ENCODE results near the gene YKT6.

Gene YKT6

GRCh38 chr7:44218418-44219201 is 17.8 kb downstream of the YKT6 start:
- DNase-seq (ENCODE audit: low read depth in 2 of 2), result no peak

- no peak for DNase-seq (ENCODE audit: low read depth in 2 of 2)
These were observed 18.7 kb downstream of the YKT6 start for GRCh38 chr7:44219371-44220045.

- no peak for DNase-seq (ENCODE audit: low read depth in 2 of 2)
These were observed 19.2 kb downstream of the YKT6 start for GRCh38 chr7:44220046-44220357.

- DNase-seq (ENCODE audit: low read depth in 2 of 2), result no peak
These were observed 19.8 kb downstream of the YKT6 start for GRCh38 chr7:44220358-44221112.

DNA sequence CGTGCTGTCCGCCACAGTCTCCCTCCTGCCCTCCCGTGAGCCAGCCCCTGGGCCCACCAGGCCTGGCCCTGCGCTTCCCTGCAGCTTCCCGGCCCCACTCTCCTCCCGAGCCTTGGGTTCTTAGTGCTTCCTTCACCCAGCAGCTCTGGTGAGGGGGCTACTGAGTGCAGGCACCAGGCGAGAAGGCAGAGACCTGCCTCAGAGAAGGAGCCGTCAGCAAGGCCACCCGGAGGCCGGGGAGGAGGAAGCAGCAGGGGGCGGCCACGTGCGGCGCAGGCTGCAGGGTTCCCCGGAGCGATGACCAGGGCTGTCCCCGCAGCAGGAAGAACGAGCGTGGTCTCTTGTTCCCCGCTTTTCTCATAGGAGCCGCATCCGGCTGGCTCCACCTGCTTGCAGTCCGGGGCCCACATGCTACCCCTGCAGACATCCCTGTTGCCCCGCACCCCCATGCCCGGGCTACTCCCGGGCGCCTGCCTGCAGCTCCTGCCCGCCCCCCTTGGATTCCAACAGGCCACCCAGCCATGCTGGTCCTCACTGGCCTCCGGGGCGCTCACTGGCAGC is 20.5 kb downstream of the YKT6 start:
- DNase-seq (ENCODE audit: low read depth in 2 of 2), result no peak

DNA sequence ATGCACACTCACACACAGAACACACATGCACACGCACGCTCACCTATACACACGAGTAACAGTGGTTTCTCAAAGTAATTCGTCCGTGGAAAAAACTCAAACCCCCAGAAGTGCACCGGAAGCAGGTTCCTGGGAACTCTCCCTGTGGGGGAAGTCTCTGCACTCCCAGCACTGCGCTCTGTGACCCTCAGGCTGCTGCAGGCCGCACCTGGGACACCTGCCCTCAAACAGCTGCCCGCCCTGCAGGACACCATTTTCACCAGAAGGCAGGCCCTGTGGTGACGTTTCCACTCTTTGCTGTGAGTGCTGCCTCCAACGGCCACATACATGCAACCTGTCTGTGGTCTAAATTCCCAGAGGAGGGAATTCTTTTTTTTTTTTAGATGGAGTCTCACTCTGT is 21.3 kb downstream of the YKT6 start:
- DNase-seq (ENCODE audit: low read depth in 2 of 2), result no peak

DNA sequence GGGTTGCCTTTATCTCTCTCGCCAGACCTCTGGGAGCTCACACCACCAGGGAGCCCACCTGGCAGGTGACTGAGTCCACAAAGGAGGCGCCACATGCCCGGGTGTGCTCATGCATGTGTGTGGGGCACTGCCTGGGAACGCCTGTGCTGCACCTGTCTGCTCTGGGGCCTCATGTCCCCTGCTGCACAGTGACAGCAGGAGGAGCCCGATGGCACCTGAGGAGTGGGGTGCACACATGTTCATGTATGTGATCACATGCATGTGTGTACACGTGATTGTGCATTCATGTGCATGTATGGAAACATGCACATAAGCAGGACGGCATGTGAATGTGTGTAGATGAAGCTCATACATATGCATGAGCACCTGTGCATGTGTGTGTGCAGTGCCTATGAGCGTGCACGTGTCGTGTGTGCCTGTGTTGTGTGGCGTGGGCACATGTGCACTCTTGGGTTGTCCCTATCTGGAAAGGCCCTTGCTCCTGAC is 22.0 kb downstream of the YKT6 start:
- DNase-seq (ENCODE audit: low read depth in 2 of 2), result no peak

DNA sequence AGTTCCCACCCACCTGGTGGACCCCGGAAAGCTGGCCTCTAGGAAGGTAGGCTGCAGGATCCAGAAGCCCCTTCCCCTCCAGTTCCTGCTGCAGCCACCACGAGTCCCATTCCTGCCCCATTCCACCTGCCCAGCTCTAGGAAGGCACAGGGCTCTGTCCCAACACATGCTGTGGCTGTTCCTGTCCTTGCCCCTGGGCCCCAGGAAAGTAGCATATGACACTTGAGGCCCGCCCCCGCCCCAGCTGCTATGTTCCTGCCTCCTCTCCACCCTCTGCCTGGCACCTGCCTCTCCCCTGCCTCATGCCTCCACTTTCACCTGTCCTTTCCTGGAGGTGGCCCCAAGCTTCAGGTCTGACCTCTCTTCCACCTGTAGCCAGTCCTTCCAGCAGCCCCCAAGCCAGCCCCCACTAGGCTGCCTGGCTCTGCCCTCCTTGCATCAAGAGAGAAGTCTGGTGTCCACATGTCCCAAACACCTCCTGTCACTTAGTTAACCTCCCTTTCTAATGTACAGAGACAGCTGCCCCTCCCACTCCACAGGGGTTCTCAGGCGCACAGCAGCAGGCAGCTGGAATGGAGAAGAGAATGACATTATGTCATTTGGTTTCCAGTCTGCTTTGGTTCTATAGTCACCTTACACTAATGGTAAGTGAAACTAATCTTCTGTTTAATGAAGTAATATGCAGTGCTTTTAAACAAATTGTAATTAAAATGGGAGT is 22.7 kb downstream of the YKT6 start:
- DNase-seq (ENCODE audit: low read depth in 2 of 2), result no peak

DNA sequence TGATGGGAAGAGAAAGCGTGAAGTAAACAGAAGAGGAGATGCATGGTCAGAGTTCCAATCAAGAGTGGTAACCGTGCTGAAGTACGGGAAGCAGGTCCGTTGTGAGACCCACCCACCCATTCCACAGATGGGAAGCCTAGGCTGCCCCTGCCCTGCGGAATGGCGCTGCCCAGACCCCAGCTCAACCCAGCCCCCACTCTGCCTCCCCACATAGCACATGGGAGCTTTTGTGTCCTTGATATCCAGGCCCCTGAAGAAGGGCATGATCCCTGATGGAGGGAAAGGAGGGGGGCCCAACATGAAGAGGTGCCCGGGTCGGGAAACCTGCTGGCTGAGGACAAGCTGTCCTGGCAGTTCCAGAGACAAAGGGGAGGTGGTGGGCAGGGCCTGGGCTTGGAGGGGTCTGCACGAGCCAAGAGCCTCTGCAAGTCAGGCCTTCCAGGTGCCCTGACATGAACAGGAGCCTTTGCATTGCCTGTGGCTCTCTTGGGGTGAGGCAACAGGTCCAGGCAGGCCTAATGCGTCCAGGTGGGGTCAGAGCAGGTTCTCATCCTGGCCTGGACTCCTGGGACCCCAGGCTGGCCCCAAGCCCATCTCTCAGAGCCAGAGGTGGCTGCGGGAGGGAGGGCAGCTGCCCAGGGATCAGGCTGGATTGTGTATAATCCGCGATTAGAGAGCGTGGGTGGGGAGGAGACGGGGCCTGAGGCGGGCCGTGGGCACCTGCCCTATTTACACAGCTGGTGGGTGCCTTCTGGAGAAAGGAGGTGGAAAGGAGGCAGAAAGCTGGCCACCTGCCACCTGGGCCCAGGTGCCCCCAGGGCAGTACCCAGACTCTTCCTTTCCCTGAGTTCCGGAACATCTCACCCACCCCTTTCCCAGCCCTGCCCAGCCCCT is 23.5 kb downstream of the YKT6 start:
- DNase-seq (ENCODE audit: low read depth in 2 of 2), result no peak

GRCh38 chr7:44224974-44225565 is 24.3 kb downstream of the YKT6 start:
- DNase-seq (ENCODE audit: low read depth in 2 of 2), result no peak

DNA sequence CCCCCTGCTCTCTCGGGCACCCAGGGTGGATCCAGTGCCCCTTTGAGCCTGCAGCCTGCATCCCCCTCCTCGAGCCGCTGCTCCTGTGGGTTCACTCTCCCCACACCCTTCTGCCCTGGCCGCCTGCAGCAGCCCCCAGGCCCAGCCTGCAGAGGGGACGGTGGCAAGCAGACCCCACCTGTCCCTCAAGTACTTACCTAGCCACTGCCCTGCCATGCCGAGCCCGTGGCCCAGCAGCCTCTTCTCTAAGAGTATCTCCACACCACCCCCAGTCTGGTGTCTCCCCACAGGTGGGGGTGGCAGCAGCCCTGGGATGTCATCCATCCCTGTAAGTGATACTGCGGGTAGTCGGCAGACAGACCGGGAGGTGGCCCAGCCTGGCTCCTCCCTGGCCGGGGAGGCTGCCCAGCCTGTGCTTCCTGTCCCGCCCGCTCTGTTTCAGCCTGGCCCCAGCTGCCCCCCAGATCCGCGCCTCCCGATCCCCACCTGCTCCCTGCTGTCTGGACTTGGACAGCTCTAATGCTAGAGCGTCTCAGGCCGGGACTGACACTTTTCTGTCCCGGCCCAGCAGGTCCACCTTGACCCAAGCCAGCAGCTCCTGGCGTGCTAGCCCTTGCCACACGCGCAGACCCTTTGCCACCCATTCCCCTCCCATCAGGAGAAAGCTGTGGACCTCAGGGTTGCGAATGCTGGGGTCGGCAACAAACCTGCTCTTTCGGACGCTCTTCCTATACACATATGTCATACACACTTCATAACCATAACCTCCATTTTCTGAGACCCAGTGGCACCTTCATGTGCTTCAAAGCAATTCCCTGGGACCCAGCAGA is 25.0 kb downstream of the YKT6 start:
- no peak for DNase-seq (ENCODE audit: low read depth in 2 of 2)

DNA sequence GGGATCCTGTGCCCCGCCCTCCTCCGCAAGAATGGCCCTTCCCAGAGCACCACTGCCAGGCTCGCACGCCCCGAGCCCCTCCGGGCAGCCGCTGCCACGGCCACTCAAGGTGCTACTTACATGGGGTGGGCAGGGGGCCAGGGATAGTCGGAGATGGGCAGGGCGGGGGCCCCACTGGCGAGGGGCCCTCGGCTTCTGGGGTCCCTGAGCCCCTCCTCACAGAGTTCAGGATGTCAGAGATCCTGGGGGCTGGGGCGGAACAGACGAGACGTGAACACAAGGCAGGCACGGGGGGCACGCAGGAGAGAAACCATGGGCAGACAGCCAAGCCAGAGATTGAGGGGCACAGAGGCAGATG is 25.6 kb downstream of the YKT6 start:
- DNase-seq (ENCODE audit: low read depth in 2 of 2), result no peak

DNA sequence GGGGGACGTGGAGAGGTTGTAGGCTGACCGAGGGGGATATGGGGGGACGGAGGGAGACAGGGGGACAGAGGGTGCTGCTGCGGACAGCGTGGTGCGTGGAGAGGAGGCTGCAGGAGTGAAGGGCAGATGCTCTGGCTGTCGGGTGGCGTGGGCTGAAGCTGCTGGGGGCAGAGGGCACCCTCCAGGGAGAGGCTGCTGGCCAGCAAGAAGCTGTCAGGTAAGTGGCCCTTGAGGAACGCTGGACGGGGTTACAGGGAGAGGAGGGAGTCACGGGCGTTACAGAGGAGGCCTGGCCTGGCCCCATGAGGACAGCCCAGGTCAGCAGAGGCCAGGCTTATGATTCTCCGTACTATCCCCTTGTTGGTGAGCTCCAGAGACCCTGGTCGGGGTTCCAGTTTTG is 27.1 kb downstream of the YKT6 start:
- DNase-seq (ENCODE audit: low read depth in 2 of 2), result no peak

DNA sequence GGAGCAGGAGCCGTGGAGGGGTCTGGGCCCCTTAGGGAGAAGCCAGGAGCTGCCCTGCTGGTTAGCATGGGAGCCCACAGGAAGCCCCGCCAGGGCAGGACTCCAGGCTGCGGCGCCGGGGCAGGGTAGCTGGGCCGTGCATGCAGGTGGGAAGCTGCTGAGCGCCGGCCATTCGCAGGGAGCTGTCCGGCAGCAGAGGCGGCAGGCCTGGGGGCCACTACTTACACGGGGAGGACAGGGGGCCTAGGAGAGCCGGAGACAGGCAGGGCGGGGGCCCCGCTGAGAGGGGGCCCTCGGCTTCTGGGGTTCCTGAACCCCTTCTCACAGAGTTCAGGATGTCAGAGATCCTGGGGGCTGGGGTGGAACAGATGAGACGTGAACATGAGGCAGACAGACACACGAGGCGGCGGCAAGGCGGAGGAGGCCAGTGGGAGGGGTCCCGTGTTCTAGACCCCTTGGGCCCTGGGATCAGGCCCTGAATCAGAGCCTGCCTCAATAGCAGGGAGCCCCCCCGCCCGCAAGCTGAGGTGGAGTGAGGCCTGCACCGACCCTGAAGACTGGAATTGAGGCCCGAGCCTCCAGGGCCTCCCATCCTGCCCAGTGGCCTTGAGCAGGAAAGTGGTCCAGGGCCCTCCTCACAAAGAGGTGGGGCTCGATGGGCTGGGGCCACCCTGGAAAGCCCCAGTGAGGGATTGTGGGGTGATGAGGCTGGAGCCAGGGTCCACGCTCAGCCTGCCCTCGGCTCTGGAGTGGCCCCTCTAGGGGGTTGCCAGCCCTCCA is 28.0 kb downstream of the YKT6 start:
- DNase-seq (ENCODE audit: low read depth in 2 of 2), result no peak

GRCh38 chr7:44229546-44230105 is 28.8 kb downstream of the YKT6 start:
- DNase-seq (ENCODE audit: low read depth in 2 of 2), result no peak

DNA sequence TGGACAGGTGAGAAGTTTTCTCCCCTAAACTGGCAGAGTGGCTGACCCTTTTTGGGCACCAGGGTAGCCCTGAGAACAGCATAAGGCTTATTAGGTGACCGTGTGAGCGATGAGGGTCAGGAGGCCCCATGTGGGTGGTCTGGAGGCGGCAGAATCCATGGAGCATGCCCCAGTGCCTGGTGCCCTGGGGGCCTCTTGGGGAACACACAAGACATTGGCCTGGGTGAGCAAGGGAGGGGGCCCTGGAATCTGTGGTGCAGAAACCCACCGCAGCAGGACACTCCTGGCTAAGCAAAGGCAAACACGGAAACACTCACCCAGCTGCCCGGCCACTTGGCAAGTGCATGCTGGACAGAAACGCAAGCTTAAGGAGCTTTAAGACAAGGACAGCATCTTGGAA is 29.5 kb downstream of the YKT6 start:
- no peak for DNase-seq (ENCODE audit: low read depth in 2 of 2)

GRCh38 chr7:44231088-44231487 is 30.3 kb downstream of the YKT6 start:
- DNase-seq (ENCODE audit: low read depth in 2 of 2), result no peak

DNA sequence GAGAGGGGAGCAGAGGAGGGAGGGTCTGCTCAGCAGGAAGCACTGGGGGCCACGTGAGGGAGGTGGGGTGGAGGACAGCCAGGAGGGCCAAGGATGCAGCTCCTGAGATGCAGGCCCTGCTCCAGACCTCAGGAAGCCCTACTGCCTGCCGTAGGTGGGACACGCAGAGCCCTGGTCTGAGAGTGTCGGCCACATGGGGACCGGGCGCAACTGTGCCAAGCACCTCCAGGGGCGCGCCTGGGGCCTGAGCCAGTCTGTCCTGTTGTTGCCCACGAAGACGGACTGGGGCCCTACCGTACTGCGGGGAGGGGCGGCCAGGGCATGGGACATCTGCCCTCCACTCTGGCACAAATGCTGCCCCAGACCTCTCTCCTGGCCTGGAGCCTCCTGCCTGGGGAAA is 31.6 kb downstream of the YKT6 start:
- DNase-seq (ENCODE audit: low read depth in 2 of 2), result no peak
